ENCODE measurements around the gene FYB1.

DNA sequence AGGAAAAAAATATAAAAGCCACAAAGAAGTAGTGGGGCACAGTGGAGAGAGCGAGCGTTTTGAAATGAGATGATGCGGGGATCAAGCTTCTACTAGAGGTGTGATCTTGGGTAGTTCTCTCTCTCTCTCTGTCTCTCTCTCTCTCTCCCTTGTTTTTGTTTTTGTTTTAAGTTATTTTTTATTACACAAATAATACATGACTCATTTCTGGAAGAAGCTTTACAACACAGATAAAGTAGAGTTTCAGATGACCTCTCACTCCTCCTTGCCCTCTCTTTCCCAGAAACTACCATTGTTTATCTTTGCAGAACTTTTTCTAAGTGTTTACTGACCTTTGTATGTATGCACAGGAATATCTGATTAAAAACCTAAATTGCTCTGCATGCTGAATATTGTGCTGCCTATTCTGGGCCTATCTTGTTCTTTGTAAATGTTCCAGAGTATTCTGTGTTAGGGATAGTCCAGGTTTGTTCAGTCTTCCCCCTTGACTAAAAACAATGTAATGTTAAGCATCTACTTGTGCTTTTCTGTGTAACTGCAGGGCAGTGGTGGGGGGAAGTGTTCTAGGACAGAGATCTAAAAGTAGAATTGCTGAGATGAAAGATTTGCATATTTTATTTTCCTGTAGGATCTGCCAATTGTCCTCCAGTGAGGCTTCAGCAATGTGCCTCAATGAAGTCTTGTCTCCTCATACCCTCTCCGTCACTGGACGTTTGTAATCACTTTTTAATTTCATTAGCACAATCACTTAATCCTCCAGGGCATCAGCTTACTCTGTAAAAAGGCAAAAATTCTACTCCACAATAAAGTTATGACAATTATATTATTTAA is 52.0 kb downstream of the FYB1 start:
- TF ChIP-seq, protein P1, sequence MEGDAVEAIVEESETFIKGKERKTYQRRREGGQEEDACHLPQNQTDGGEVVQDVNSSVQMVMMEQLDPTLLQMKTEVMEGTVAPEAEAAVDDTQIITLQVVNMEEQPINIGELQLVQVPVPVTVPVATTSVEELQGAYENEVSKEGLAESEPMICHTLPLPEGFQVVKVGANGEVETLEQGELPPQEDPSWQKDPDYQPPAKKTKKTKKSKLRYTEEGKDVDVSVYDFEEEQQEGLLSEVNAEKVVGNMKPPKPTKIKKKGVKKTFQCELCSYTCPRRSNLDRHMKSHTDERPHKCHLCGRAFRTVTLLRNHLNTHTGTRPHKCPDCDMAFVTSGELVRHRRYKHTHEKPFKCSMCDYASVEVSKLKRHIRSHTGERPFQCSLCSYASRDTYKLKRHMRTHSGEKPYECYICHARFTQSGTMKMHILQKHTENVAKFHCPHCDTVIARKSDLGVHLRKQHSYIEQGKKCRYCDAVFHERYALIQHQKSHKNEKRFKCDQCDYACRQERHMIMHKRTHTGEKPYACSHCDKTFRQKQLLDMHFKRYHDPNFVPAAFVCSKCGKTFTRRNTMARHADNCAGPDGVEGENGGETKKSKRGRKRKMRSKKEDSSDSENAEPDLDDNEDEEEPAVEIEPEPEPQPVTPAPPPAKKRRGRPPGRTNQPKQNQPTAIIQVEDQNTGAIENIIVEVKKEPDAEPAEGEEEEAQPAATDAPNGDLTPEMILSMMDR (IDR thresholded peaks at IDR 0.05): no peak
- TF ChIP-seq POLR2A (IDR thresholded peaks at IDR 0.05): no peak

Data from lower leg skin (tissue), 3 donors.